GM18951 (cell line): ENCODE data around the gene SYT10.
"Not testable (repeated sequence)": the region's sequence is repeated elsewhere in the genome, so short reads cannot be mapped to it uniquely, and the experiment has no call there.

Source experiments
- POLR2A ChIP-seq: IDR thresholded peaks from 4 replicates; pipeline ENCODE4 v1.6.1; 2011; ENCODE audit warnings: mild to moderate bottlenecking; ENCODE audit not compliant: insufficient read length, insufficient read depth; ENCODE audit errors: extremely low read depth
- in situ Hi-C: fragments of 300-500 bp; cut with MboI; formaldehyde crosslinking; loops from one replicate; pipeline ENCODE4 v1.12.0; 2022; ENCODE audit warnings: low sequenced_read_pairs, mixed read lengths, inconsistent platforms; ENCODE audit not compliant: unreplicated experiment

SYT10 gene

DNA sequence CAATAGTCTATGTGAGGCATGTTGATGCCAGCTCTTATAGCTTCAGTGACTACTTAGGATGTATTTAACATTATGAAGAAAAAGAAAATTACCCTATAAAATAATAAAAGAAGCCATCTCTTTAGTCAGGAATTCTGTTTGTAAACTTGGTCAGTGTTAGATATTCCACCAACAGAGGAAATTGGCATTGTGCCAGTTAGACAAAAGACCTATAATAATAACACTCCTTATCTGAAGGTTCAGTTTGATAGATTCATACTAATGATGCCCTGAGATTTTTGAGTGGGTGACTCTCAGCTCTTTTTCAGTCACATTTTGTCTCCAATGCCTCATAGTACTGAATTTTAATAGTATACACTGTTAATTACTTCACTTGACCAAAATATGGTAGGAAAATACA, 6.6 kb downstream of the SYT10 start:
- in situ Hi-C loops: loop anchor here (25.0 kb wide), 1 partner anchor 579 kb away; the partner anchor contains the start of gene ALG10
- no peak for TF ChIP-seq POLR2A

DNA sequence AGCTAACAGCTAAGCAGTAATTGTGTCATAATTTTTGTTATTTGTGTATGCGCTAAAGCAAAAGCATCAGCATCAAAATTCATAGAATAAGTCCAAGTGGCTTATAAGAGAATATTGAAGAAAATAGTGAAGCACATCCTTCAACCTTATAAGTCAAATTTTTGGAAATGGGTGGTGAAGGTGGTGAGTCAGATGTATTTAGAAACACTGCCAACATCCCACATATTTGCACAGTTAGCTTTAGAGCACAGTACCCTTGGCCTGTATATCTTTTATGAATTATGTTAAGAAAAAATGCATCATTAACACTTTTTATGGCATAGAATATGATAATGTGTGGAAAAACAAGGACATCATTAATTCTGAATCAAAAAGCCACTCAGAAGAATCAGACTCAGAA, 8.0 kb downstream of the SYT10 start:
- no peak for TF ChIP-seq POLR2A
- in situ Hi-C loops: loop anchor here (25.0 kb wide), 1 partner anchor 581 kb away; the partner anchor contains the start of gene ALG10

DNA sequence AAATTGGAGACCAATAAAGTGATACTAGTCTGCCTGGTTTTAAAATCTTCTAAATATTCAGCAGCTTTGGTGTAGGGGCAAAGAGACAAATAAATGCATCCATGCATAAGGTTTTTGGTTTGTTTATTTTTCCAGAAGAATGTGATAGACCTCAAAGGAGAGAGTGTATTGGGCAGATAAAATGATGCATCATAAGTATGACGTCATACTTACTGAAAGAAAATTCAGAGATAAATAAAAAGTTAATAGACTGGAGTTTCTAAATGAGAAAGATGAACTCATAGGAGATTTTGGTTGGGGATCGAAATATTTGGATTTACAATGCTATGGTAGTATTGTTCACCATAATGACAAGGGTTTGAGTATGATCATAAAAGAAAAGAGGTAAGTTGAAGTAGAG, 10.2 kb downstream of the SYT10 start:
- TF ChIP-seq POLR2A: no peak
- in situ Hi-C loops: loop anchor here (25.0 kb wide), 1 partner anchor 583 kb away; the partner anchor contains the start of gene ALG10

DNA sequence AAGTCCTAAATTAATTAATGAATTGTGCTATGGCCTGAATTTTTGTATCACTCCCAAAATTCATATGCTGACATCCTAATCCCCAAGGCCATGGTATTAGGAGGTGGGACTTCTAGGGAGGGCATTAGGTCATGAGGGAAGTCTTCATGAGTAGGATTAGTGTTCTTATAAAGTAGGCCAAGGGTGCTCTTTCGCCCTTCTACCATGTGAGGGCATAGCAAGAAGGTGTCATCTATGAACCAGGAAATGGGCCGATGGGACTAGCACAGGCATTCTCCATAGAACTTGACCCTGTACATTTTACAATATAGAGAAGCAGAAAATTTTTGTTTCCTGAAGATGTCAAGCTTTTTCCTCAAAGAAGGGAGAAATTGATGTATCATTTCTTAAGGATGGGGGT, 12.5 kb downstream of the SYT10 start:
- no peak for TF ChIP-seq POLR2A
- in situ Hi-C loops: loop anchor here (25.0 kb wide), 1 partner anchor 585 kb away; the partner anchor contains the start of gene ALG10

DNA sequence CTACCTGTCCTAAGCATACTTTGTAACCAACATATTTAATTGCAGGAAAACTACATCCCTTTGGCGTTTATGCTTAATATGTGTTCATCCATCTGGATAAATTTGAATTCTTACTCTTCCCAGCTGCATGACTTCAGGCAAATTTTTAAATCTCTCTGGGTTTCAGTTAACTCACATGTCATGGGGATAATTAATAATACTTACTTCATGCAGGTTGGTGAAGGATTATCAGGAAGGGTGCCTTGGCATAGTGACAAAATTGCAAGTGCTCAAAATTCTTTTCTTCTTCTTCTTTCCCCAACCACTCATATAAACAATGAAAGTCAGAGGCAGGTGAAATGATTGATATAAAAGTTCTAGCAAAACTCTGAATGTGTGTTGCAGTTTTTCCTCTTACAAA, 15.9 kb downstream of the SYT10 start:
- TF ChIP-seq POLR2A: no peak
- in situ Hi-C loops: no loop called here

DNA sequence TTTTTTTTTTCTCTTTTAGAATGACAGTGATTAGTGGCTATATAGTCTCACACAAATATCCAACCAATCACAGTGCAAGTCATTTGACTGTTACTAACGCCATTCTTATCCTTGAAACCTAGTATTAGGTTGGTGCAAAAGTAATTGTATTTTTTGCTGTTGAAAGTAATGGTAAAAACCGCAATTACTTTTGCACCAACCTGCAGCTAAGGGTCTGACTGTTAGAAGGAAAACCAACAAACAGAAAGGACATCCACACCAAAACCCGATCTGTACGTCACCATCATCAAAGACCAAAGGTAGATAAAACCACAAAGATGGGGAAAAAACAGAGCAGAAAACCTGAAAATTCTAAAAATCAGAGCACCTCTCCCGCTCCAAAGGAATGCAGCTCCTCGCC, 27.2 kb downstream of the SYT10 start:
- in situ Hi-C loops: not testable (repeated sequence)

DNA sequence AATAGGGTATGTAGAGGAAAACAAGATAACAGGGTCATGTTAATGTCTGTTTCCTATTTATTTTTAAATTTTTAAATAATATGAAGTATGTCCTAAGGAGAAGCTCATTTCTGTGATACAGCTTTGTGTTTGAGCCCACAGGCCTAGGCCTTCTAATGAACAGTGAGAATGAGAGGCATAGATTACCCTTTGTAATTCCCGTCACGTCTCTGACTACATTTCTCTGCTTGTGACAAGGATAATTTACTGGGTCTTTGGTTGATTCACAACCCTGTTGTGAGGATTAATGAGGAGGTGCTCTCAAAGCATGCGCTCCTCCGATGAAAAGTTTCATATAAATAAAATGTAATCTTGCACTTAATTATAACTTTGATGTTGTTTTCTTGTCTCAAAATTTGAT, 56.1 kb downstream of the SYT10 start:
- TF ChIP-seq POLR2A: no peak
- in situ Hi-C loops: no loop called here

DNA sequence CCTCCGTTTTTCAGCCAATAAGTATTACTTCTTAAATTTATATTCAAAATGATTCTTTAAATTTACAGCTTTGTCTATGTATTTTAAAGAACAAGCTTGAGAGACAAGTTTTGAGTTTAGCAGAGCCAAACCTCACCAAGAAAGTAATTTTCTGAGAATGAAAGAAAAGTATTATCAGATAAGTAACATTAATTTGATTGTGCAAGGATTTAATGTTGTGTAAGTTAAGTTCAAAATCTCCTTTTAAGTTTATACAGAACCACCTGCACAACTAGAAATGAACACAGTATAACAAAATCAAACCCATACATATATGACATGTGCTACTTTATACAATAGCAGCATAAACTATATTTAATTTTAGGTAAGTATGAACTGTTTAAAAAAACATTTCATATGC, 63.5 kb downstream of the SYT10 start:
- in situ Hi-C loops: no loop called here

DNA sequence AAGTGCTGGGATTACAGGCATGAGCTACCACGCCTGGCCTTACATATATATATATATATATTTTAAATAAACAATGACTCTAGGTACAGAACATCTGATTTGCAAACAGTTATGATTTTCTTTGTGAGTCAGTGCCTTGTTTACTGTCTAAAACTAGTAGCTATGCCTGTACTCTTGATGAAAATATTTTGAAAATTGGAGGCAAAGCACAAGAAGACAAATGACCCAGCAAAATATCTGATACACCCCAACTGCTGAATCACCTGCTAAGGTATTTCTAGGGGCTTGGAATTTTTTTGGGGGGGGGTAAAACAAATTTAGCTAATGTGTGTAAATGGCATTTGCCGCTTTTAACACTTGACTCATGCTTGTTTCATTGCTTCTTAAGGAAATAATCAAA, 69.3 kb downstream of the SYT10 start:
- no peak for TF ChIP-seq POLR2A
- in situ Hi-C loops: no loop called here

More for the DNA sequence above, 63.5 kb downstream of the SYT10 start:
- TF ChIP-seq POLR2A: no peak

DNA sequence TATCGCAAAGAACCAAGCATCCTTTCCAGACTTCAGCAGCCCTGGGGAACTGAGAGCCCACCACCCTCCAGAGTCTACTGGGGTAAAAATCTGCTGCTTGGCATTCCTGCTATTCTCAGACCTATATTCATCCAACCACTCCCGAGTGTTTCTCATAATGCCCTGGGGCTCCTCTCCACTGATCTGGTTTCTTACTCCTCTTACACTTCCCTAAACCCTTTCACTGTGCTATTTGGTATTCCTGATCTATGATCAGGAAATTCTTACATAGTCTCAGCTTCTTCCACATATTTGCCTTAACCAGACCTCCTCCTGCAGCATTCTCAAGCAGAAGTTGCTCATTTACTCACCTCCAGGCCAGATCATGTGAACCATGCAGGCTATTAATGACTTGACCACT, 82.4 kb downstream of the SYT10 start:
- TF ChIP-seq POLR2A: no peak
- in situ Hi-C loops: no loop called here

DNA sequence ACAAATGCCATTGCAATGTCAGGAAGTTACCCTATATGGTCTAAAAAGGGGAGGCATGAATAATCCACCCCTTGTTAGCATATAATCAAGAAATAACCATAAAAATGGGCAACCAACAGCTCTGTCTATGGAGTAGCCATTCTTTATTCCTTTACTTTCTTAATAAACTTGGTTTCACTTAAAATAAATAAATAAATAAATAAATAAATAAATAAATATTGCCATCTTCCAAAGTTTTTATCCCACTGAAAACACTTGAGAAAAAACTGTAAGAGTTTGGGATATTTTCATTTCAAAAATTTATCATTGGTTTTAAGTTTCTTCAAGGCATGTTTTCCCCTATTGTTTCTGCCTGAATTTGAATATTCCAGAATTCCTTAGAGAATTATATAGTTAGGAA, 89.8 kb downstream of the SYT10 start:
- in situ Hi-C loops: no loop called here
- TF ChIP-seq POLR2A: no peak

DNA sequence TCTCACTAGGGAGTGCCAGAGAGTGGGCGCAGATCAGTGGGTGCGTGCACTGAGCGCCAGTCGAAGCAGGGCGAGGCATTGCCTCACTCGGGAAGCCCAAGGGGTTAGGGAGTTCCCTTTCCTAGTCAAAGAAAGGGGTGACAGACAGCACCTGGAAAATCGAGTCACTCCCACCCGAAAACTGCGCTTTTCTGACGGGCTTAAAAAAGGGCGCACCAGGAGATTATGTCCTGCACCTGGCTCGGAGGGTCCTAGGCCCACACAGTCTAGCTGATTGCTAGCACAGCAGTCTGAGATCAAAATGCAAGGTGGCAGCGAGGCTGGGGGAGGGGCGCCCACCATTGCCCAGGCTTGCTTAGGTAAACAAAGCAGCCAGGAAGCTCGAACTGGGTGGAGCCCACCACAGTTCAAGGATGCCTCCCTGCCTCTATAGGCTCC, 107.6 kb downstream of the SYT10 start:
- in situ Hi-C loops: not testable (repeated sequence)

DNA sequence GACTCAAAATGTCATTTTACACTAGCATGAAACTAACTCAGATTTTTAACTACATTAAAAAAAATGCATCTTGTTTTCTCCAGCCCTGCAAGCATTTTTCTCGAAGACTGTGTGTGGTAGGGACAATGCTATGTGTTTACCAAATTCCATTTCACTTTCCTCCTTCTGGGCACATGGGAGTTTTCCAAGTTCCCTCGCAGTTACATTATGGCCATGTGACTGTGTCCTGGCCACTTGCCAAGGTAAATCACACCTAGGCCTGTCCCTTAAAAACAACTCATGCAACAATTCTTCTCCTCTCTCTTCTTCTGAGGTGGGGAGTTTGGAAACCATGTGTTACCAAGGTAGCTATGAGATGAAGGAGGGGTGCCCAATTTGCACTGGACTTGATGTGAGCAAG, 108.7 kb downstream of the SYT10 start:
- in situ Hi-C loops: no loop called here

More for the DNA sequence above, 108.7 kb downstream of the SYT10 start:
- TF ChIP-seq POLR2A: no peak
